ENCODE data around the gene ACSBG1. TPM values are rescaled to one million over a fixed set of nuclear protein-coding genes. Genes with fewer than 3 reads are reported as not detected.

The ACSBG1 gene
- total RNA-seq, 4 donors from 2014 or later: under 0.01 to 0.21 TPM; not detected in 2

DNA sequence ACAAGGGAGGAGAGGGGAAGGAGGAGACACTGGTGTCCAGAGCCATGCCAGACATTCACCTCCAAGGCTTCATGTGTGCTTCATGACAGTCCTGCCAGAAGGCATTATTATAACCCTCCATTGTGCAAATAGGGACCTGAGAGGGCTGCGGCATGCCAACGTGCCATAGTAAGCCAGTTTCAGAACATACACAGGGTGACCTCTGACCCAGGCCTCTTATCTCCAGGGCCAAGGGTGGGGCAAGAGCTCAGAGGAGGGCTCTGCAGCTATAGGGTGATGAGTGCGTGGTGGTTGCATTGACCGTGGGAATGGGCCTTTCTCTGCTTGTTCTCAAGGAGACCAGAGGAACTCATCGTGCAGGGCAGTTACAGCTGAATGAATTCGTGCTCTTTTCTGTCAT is 9.7 kb upstream of the ACSBG1 start:
- no peak for DNase-seq (ENCODE audit: low spot score in 2 of 2)
- TF ChIP-seq EP300 (IDR thresholded peaks at IDR 0.05) (no peak), POLR2A (IDR thresholded peaks at IDR 0.05) (no peak)
- TF ChIP-seq, protein P1, sequence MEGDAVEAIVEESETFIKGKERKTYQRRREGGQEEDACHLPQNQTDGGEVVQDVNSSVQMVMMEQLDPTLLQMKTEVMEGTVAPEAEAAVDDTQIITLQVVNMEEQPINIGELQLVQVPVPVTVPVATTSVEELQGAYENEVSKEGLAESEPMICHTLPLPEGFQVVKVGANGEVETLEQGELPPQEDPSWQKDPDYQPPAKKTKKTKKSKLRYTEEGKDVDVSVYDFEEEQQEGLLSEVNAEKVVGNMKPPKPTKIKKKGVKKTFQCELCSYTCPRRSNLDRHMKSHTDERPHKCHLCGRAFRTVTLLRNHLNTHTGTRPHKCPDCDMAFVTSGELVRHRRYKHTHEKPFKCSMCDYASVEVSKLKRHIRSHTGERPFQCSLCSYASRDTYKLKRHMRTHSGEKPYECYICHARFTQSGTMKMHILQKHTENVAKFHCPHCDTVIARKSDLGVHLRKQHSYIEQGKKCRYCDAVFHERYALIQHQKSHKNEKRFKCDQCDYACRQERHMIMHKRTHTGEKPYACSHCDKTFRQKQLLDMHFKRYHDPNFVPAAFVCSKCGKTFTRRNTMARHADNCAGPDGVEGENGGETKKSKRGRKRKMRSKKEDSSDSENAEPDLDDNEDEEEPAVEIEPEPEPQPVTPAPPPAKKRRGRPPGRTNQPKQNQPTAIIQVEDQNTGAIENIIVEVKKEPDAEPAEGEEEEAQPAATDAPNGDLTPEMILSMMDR (IDR thresholded peaks at IDR 0.05): no peak
- no peak overlapping the region for H3K27ac ChIP-seq
- H3K27me3 ChIP-seq: no peaks in the 10 kb centered on the region
- peaks cover 0 to 6% (median 0%) of the 10 kb centered on the region in 4 donors for H3K4me1 ChIP-seq
- 86 to 91% methylated on average over 6 of the region's 6 CpGs for WGBS, 2 donors
- no peak overlapping the region for H3K4me3 ChIP-seq
- no peaks in the 10 kb centered on the region for H3K9me3 ChIP-seq
- no peaks in the 10 kb centered on the region for H3K36me3 ChIP-seq

DNA sequence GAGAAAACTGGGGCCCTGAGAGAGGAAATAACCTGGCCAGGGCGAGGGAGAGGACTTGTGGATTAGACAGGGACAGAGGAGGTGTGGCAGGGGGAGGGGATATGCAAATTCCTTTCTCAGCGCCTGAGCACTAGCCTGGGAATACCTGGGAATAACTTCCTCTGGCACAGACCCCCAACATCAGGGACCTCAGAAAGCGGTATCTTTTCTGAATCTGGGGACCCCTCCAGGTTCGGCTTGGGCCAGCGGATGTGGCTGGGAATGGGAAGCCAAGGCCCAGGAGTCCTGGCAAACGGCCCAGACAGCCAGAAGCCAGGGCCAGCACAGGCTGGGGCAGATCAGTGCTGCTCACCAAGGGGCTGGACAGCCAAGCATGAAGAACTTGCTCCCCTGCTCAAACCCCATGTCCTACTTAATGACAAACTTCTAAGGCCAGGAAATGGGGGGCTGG is 9.2 kb upstream of the ACSBG1 start:
- WGBS, 2 donors: 46 to 51% methylated on average over 6 of the region's 6 CpGs

DNA sequence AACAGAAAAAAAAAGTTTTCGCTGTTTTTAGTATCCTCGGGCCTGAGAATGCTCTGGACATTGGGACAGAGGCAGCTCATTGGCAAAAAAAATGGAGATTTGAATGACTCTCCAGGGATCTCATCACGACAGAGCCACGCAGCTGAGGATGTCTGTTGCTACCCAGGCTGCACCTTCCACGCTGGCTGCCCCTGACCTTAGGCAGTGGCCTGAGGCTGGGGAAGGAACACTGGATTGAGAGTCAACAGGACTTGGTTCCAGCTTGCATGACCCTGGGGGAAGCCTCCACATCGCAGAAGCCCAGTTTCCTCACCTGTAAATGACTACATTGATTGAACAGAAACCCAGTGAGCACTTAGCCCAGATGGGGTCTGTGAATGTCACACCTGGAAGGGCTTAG is 8.7 kb upstream of the ACSBG1 start:
- Histone ChIP-seq H3K9me3 (no peaks in the 10 kb centered on the region), H3K4me1 (peaks cover 0 to 6% (median 0%) of the 10 kb centered on the region in 4 donors), H3K27ac (no peak overlapping the region), H3K27me3 (no peaks in the 10 kb centered on the region), H3K4me3 (no peak overlapping the region), H3K36me3 (no peaks in the 10 kb centered on the region)
- 70 to 74% methylated on average over 6 of the region's 6 CpGs for WGBS, 2 donors
- DNase-seq (ENCODE audit: low spot score in 2 of 2): no peak
- TF ChIP-seq, protein P1 (IDR thresholded peaks at IDR 0.05): no peak
- TF ChIP-seq EP300 (IDR thresholded peaks at IDR 0.05): no peak
- TF ChIP-seq POLR2A (IDR thresholded peaks at IDR 0.05): no peak

More for the DNA sequence above, 9.2 kb upstream of the ACSBG1 start:
- DNase-seq (ENCODE audit: low spot score in 2 of 2): peak in 1 of 2 donors; percentile 15
- Histone ChIP-seq H3K4me1 (peaks cover 0 to 6% (median 0%) of the 10 kb centered on the region in 4 donors), H3K36me3 (no peaks in the 10 kb centered on the region), H3K4me3 (no peak overlapping the region), H3K27me3 (no peaks in the 10 kb centered on the region), H3K9me3 (no peaks in the 10 kb centered on the region), H3K27ac (no peak overlapping the region)
- TF ChIP-seq POLR2A (IDR thresholded peaks at IDR 0.05) (no peak), EP300 (IDR thresholded peaks at IDR 0.05) (no peak)
- TF ChIP-seq, protein P1 (IDR thresholded peaks at IDR 0.05): no peak

DNA sequence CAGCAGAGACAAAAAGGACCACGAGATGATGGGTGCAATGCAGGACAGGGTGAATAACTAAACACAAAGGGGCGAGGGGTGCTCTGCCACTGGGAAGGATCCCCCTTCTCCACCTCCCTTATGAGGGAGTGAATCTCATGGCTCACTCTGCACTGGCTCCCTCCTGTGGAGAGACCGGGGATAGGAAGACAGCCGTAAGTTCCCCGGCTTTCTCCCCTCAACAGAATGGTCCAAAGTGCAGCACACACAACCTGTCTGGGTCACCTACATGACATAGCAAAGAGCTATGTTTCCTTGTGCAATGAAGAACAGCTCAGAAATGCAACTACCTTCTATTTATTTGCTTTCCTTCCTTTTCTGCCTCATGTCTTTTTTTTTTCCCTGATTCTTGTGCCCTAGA is 7.8 kb upstream of the ACSBG1 start:
- H3K4me3 ChIP-seq: no peak overlapping the region
- no peaks in the 10 kb centered on the region for H3K36me3 ChIP-seq
- no peaks in the 10 kb centered on the region for H3K27me3 ChIP-seq
- 67 to 74% methylated on average over 5 of the region's 5 CpGs for WGBS, 2 donors
- no peak for DNase-seq (ENCODE audit: low spot score in 2 of 2)
- TF ChIP-seq EP300 (IDR thresholded peaks at IDR 0.05): no peak
- TF ChIP-seq POLR2A (IDR thresholded peaks at IDR 0.05): no peak
- TF ChIP-seq, protein P1 (IDR thresholded peaks at IDR 0.05): peak in 1 of 5 experiments; percentile 9
- H3K9me3 ChIP-seq: no peaks in the 10 kb centered on the region
- H3K4me1 ChIP-seq: peaks cover 0 to 6% (median 0%) of the 10 kb centered on the region in 4 donors
- H3K27ac ChIP-seq: no peak overlapping the region

DNA sequence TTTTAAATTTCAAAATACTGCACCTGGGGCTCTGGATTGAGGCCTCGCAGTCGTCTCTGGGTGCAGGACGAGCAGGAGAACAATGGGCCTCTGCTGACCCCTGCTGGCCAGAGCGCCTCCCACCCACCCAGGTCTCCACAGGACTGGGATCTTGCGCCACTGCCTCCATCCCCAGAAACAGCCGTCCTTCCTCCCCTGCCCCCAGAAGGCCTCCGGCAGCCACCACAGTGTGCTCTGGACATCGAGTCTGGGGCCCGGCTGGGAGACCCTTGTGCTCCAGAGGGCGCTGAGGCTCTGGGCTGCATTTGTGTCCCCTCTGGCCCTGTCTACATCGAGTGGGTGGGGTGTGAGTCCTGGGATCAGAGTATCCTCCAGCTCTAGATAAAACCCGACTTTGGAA is 6.7 kb upstream of the ACSBG1 start:
- Histone ChIP-seq H3K4me3 (no peak overlapping the region), H3K27ac (no peak overlapping the region), H3K36me3 (no peaks in the 10 kb centered on the region), H3K4me1 (peaks cover 0 to 6% (median 0%) of the 10 kb centered on the region in 4 donors), H3K27me3 (no peaks in the 10 kb centered on the region), H3K9me3 (no peaks in the 10 kb centered on the region)
- 9 to 13% methylated on average over 12 of the region's 12 CpGs for WGBS, 2 donors
- DNase-seq (ENCODE audit: low spot score in 2 of 2): peak; percentile 81 to 92
- no peak for TF ChIP-seq POLR2A (IDR thresholded peaks at IDR 0.05)
- TF ChIP-seq EP300 (IDR thresholded peaks at IDR 0.05): no peak
- TF ChIP-seq, protein P1 (IDR thresholded peaks at IDR 0.05): peak; percentile 76 to 91 (median 86)

Measured in tibial nerve (tissue), 4 donors.